ENCODE measurements around the gene COL25A1. TPM values are rescaled to one million over a fixed set of nuclear protein-coding genes. Genes with fewer than 3 reads are reported as not detected.

COL25A1 gene
- total RNA-seq, 1 donor from 2014 or later = 10.4 TPM

DNA sequence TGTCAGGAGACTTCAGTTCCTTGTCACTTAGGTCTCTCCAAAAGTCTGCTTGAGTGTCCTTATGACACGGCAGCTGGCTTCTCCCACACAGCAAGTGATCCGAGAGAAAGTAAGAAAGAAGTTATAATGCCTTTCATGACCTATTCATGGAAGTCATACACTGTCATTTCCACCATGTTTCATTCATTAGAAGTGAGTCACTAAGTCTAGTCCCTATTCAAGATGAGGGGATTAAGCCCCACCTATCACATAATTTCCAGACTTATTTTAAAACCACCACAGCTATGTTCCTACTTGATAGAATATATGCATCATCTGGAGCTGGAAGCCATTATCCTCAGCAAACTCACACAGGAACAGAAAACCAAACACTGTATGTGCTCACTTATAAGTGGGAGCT, 25.2 kb upstream of the COL25A1 start:
- H3K4me2 ChIP-seq (ENCODE audit: low read length) = no peak overlapping the region
- no peak overlapping the region for H2AFZ ChIP-seq (ENCODE audit: low read depth, low read length)
- H3K9ac ChIP-seq (ENCODE audit: low read length) = no peak overlapping the region
- no peaks in the 10 kb centered on the region for H3K4me1 Mint-ChIP-seq (ENCODE audit: low read depth, unreplicated experiment)
- no peak overlapping the region for H3K4me3 ChIP-seq (ENCODE audit: insufficient read depth, low read depth, low read length)
- no peaks in the 10 kb centered on the region for H3K36me3 ChIP-seq (ENCODE audit: insufficient read depth, low read length)
- DNase-seq (ENCODE audit: low read depth) = no peak
- H3K36me3 Mint-ChIP-seq (ENCODE audit: low read depth, unreplicated experiment) = peaks cover 3% of the 10 kb centered on the region
- no peaks in the 10 kb centered on the region for H3K79me2 ChIP-seq (ENCODE audit: insufficient read depth, low read length)
- no peaks in the 10 kb centered on the region for H3K27me3 Mint-ChIP-seq (ENCODE audit: low read depth, unreplicated experiment)
- FAIRE-seq = no peak
- no peaks in the 10 kb centered on the region for H4K20me1 ChIP-seq (ENCODE audit: insufficient read depth, low read length)
- H3K4me3 Mint-ChIP-seq (ENCODE audit: unreplicated experiment) = no peak overlapping the region
- H3K4me1 ChIP-seq (ENCODE audit: insufficient read depth, low read length) = no peaks in the 10 kb centered on the region
- H3K27ac ChIP-seq (ENCODE audit: low read depth, low read length) = no peak overlapping the region
- TF ChIP-seq, protein P1, sequence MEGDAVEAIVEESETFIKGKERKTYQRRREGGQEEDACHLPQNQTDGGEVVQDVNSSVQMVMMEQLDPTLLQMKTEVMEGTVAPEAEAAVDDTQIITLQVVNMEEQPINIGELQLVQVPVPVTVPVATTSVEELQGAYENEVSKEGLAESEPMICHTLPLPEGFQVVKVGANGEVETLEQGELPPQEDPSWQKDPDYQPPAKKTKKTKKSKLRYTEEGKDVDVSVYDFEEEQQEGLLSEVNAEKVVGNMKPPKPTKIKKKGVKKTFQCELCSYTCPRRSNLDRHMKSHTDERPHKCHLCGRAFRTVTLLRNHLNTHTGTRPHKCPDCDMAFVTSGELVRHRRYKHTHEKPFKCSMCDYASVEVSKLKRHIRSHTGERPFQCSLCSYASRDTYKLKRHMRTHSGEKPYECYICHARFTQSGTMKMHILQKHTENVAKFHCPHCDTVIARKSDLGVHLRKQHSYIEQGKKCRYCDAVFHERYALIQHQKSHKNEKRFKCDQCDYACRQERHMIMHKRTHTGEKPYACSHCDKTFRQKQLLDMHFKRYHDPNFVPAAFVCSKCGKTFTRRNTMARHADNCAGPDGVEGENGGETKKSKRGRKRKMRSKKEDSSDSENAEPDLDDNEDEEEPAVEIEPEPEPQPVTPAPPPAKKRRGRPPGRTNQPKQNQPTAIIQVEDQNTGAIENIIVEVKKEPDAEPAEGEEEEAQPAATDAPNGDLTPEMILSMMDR (IDR thresholded peaks at IDR 0.05; ENCODE audit: insufficient read depth, low read depth, low read length) = no peak
- no peak for TF ChIP-seq EZH2 (IDR thresholded peaks at IDR 0.05; ENCODE audit: insufficient read depth, low read length)
- peaks cover 10% of the 10 kb centered on the region for H3K9me3 Mint-ChIP-seq (ENCODE audit: unreplicated experiment)
- H3K27me3 ChIP-seq (ENCODE audit: insufficient read depth, low read length) = no peaks in the 10 kb centered on the region
- H3K27ac Mint-ChIP-seq (ENCODE audit: unreplicated experiment) = no peak overlapping the region
- peaks cover 5% of the 10 kb centered on the region for H3K9me3 ChIP-seq (ENCODE audit: insufficient read depth, low read depth, low read length)

DNA sequence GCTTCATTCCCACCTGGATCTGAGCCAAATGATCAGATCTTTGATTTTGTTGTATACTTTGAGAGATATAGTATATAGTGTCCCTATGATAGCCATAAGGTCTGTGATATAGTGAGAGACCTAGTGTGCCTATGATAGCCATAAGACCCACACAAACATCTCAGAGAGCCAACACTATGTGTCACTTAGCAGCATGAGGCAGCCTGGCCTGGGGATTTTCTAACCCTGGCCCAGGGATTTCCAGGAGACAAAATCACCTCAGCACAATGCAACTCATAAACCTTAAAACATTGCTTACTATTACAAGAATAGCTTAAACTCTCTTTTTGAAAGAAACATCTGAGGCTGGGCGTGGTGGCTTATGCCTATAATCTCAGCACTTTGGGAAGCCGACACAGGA, 23.2 kb upstream of the COL25A1 start:
- Mint-ChIP-seq H3K36me3 (ENCODE audit: low read depth, unreplicated experiment) (peaks cover 5% of the 10 kb centered on the region), H3K4me3 (ENCODE audit: unreplicated experiment) (no peak overlapping the region), H3K27ac (ENCODE audit: unreplicated experiment) (no peak overlapping the region), H3K27me3 (ENCODE audit: low read depth, unreplicated experiment) (no peaks in the 10 kb centered on the region), H3K9me3 (ENCODE audit: unreplicated experiment) (peaks cover 16% of the 10 kb centered on the region), H3K4me1 (ENCODE audit: low read depth, unreplicated experiment) (no peaks in the 10 kb centered on the region)
- Histone ChIP-seq H3K9ac (ENCODE audit: low read length) (no peak overlapping the region), H2AFZ (ENCODE audit: low read depth, low read length) (no peak overlapping the region), H3K4me3 (ENCODE audit: insufficient read depth, low read depth, low read length) (no peak overlapping the region), H3K9me3 (ENCODE audit: insufficient read depth, low read depth, low read length) (peaks cover 5% of the 10 kb centered on the region), H4K20me1 (ENCODE audit: insufficient read depth, low read length) (no peaks in the 10 kb centered on the region), H3K4me1 (ENCODE audit: insufficient read depth, low read length) (no peaks in the 10 kb centered on the region), H3K27me3 (ENCODE audit: insufficient read depth, low read length) (no peaks in the 10 kb centered on the region), H3K79me2 (ENCODE audit: insufficient read depth, low read length) (no peaks in the 10 kb centered on the region), H3K27ac (ENCODE audit: low read depth, low read length) (no peak overlapping the region), H3K4me2 (ENCODE audit: low read length) (no peak overlapping the region), H3K36me3 (ENCODE audit: insufficient read depth, low read length) (no peaks in the 10 kb centered on the region)
- no peak for FAIRE-seq
- no peak for DNase-seq (ENCODE audit: low read depth)
- TF ChIP-seq, protein P1 (IDR thresholded peaks at IDR 0.05; ENCODE audit: insufficient read depth, low read depth, low read length) = no peak
- no peak for TF ChIP-seq EZH2 (IDR thresholded peaks at IDR 0.05; ENCODE audit: insufficient read depth, low read length)

DNA sequence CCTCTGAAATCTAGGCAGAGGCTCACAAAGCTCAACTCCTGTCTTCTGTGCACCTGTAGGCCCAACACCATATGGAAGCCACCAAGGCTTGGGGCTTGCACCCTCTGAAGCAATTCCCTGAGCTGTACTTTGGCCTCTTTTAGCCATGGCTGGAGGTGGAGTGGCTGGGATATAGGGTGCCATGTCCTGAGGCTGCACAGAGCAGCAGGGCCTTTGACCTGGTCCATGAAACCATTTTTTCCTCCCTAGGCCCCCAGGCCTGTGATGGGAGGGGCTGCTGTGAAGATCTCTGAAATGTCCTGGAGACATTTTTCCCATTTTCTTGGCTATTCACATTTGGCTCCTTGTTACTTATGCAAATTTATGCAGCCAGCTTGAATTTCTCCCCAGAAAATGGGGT, 20.9 kb upstream of the COL25A1 start:
- H3K36me3 Mint-ChIP-seq (ENCODE audit: low read depth, unreplicated experiment) = peaks cover 6% of the 10 kb centered on the region
- Histone ChIP-seq H3K27me3 (ENCODE audit: insufficient read depth, low read length) (no peaks in the 10 kb centered on the region), H3K79me2 (ENCODE audit: insufficient read depth, low read length) (no peaks in the 10 kb centered on the region), H3K9ac (ENCODE audit: low read length) (no peak overlapping the region), H3K4me3 (ENCODE audit: insufficient read depth, low read depth, low read length) (no peak overlapping the region), H2AFZ (ENCODE audit: low read depth, low read length) (no peak overlapping the region), H3K4me2 (ENCODE audit: low read length) (no peak overlapping the region), H3K4me1 (ENCODE audit: insufficient read depth, low read length) (no peaks in the 10 kb centered on the region), H4K20me1 (ENCODE audit: insufficient read depth, low read length) (no peaks in the 10 kb centered on the region), H3K9me3 (ENCODE audit: insufficient read depth, low read depth, low read length) (peaks cover 5% of the 10 kb centered on the region), H3K36me3 (ENCODE audit: insufficient read depth, low read length) (no peaks in the 10 kb centered on the region), H3K27ac (ENCODE audit: low read depth, low read length) (no peak overlapping the region)
- H3K4me1 Mint-ChIP-seq (ENCODE audit: low read depth, unreplicated experiment) = no peaks in the 10 kb centered on the region
- no peak for TF ChIP-seq EZH2 (IDR thresholded peaks at IDR 0.05; ENCODE audit: insufficient read depth, low read length)
- TF ChIP-seq, protein P1 (IDR thresholded peaks at IDR 0.05; ENCODE audit: insufficient read depth, low read depth, low read length) = no peak
- no peak overlapping the region for H3K4me3 Mint-ChIP-seq (ENCODE audit: unreplicated experiment)
- H3K27ac Mint-ChIP-seq (ENCODE audit: unreplicated experiment) = no peak overlapping the region
- H3K27me3 Mint-ChIP-seq (ENCODE audit: low read depth, unreplicated experiment) = no peaks in the 10 kb centered on the region
- DNase-seq (ENCODE audit: low read depth) = no peak
- FAIRE-seq = no peak
- peaks cover 20% of the 10 kb centered on the region for H3K9me3 Mint-ChIP-seq (ENCODE audit: unreplicated experiment)

All from astrocyte (in vitro differentiated cells and primary cell).